HG02938 (cell line): ENCODE data around the gene KCNK3.
"Not testable (repeated sequence)": the region's sequence is repeated elsewhere in the genome, so short reads cannot be mapped to it uniquely, and the experiment has no call there.

Experiments
- ATAC-seq: cut with Tn5 transposase; IDR thresholded peaks from one replicate; pipeline ENCODE4 v1.9.1; 2021; ENCODE audit warnings: mild to moderate bottlenecking, moderate library complexity; ENCODE audit not compliant: unreplicated experiment

KCNK3 gene

DNA sequence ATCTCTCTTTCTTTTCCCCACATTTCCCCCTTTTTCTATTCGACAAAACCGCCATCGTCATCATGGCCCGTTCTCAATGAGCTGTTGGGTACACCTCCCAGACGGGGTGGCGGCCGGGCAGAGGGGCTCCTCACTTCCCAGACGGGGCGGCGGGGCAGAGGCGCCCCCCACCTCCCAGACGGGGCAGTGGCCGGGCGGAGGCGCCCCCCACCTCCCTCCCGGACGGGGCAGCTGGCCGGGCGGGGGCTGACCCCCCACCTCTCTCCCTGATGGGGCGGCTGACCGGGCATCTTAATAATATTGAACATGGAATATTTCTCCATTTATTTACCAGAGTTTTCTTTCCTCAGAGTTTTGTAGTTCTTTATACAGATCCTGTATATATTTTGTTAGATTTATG, 27.2 kb upstream of the KCNK3 start:
- ATAC-seq = not testable (repeated sequence)

DNA sequence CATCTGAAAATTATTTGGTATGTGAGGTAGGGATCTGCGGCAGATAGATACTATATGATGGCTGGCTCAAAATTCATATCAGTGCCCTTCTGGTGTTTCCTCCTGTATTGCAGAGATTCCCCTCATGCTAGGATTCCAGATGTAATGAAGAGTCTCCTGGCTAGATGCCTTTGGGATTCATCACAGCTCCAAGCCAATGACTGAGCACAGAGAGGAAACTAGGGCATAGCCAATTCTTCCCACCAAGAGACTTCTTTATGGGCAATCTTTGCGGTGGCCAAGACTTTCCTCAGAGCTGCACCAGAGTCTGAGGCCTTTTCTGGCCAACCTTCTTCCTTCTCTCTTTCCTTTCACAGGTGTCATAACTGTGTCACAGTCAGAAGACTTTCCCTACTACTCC, 25.9 kb upstream of the KCNK3 start:
- ATAC-seq = no peak

DNA sequence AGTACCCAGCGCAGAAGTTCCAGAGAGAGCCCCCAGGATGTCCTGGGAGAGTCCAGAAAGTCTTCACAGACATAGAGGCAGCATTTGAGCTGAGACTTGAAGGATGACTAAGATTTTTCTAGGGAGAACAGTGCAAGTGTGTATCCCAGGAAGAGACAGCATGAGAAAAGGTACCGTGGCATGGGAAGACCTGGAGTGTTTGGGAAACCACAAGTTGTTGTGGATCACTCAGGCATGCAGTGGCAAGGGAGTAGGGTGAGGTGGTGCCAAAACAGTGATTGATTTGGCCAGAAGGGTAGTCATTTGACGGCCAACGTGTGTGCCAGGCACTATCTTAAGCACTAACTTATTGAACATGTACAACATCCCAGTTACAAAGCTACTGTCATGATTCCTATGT, 24.5 kb upstream of the KCNK3 start:
- no peak for ATAC-seq

DNA sequence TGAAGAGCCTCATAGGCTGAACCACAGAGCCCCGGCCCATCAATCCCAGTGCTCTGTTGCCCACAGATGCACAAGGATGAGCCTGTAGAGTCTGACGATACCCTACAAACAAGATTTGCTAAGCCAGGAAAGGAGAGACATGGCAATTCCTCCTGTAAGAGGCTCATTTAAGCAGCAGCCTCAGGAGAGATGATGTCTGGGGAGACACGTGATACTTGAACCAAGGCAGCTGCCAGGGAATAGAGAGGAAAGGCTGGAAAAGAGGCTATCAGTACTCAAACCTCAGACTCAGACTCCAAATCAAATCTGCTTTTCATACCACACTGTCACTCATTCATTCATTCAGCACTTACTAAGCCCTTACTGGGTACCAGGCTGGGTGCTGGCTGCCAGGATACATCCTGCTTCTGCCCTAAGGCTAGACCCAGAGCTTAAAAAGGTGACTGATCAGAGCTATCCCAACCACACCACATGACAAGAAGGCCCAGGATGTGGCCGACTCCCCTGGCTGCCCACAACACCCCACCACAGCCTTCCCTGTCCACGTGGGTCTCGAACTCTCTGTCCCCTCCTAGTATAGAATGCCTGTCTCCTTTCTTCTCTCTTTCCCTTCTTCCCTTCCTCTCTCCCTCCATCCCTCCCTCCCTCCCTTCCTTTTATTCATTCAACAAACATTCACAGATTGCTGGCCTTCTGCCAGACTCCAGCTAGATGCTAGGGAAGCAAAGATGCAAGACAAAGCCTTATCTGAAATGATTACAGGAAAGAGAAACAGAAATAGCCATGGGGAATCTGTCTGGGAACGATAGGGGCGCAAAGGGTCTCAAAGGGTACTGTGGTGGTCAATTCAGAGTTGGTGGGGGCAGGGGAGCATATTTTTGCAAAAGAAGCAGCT, 23.4 kb upstream of the KCNK3 start:
- ATAC-seq = no peak

DNA sequence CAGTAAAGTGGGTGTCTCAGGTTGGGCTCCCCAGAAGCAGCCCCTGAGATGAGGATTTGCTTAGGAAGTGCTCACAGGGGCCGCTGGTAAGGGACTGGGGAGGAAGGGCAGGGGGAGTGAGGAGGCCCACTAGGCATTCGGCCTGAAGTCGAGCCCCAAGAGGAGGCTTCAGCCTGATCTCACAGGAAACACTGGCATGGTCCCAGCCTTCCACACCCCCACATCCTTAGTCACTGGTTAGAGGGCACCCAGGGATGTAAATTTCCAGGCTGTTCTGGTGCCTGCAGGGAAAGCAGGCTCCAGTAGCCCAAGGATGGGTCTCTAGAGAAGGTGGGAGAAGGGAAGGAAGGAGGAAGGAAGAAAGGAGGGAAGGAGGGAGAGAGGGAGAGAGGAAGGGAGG, 22.4 kb upstream of the KCNK3 start:
- no peak for ATAC-seq

DNA sequence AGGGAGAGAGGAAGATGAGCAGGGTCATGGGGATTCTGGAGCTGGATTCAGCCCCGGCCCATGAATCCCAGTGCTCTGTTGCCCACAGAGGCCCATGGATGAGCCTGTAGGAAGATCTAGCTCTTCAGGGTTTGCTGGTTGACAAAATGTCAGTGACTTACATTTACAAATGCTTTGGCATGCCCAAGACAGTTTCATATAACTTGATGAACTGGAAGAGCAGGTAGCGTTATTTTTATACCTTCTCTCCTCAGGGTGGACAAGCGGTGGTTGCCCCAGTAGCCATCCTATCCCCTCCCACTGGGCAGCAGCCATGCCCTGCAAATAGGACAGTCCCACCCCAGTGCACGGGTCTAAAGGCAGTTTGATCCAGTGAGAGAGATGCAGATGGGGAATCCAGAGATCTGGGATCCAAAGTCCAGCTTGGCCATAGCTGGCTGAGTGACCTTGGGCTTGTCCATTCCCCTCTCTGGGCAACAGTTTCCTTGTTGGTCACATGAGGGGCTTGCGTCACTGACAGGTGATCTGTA, 21.5 kb upstream of the KCNK3 start:
- no peak for ATAC-seq

DNA sequence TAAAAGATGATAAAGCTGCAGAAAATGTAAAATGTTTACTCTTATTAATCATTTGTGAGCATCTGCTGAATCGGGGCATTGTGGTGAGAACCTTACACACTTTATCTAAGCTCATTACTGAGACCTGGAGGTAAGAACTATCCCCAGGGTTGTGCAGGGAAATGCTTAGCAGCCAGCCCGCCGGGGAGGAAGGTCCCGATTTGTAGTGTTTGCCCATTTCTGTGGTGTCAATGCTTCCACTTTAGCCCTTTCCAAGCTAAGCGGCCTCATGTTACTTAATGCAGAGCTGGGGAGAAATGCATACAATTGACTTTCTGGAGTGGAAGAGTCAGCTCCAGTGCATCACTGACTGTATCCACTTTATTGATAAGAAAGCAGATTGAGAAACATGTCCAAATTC, 20.8 kb upstream of the KCNK3 start:
- ATAC-seq = no peak

DNA sequence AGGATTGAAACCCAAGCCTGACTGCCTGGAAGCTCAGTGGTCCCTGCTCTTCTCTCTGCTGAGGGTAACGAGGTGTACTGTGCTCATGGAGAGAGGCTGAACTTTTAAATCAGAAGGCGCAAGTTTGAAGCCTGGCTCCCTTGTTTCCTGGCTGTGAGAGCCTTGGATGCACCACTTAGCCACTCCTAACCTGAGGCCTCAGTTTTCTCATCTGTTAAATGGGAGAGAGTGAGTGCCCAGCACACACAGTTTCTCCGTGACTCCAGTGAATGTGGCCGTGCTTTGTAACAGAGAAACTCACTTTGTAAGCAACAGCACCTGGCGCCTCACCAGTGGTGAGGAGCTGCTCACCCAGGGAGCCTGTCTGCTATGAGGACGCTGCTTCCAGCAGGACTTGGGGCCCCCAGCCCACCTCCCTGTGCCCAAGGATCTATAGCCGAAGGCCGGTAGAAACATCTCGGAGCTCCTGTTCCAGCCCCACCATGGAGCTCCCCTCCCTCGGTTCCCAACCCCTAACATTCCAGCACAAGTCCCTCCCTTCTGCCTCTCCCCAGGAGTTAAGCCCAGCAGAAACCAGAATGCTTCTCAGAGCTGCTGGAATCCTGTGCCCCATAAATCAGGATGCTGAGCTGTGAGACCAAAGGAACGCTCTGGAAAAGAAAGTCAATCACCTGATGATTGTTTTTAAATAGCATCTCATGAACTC, 20.3 kb upstream of the KCNK3 start:
- ATAC-seq = no peak

DNA sequence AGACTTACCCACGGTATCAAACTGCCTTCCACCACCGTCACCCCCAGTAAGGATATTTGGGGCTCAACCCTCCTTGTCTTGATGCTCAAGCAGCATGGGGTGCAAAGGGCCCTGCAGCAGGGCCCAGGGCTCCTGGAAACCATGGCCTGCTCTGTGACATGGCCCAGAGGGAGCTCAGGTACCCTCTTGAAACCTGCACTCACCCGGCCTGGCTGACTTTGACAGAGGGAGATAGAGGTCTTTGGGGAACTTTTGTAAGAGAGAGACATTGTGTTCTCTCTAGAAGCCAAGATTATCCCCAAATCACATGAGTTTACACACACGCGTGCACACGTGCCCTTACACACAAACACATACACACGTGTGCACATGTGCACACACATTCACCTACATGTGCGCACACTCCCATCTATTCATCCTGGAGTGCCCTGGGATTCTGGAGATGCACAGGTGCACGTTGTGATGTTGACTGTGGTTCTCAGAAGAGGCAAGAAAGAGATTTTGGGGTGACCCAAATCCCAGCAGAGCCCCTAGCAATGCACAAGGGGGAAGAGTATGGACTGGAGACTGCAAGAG, 19.6 kb upstream of the KCNK3 start:
- no peak for ATAC-seq

DNA sequence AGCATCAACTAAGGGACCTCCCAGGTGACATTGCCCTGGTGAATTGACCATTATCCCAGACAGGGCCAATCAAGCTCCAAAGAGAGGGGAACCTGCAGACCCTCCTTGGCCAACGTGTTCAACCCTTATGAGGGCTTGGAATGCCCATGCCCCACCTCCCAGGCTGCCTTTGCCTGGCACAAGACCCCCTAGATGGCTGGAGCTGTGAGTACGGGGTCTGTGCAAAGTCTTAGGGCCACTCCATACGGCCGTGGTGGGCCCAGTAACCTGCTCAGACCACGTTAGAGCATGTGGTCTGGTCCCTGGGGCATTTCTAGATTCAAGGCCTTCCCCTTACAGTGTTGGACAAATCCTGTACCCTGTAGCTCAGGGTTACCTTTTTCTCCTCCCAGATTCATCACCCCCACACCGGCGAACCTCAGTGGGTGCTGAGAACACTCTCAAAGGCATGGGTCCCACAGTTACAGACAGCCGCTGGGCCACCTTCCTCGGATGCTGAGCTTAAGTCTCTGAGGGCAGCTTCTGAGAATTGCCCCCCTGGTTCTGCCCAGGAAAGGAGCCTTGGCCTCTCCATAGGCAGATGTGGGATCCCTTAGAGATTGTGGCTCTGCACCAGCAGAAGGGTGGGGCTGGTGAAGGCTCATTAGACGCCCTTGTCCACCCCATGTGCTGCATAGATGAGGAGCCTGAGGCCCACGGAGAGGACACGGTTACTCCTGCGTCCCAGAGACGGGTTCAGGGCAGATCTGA, 18.3 kb upstream of the KCNK3 start:
- ATAC-seq = no peak

DNA sequence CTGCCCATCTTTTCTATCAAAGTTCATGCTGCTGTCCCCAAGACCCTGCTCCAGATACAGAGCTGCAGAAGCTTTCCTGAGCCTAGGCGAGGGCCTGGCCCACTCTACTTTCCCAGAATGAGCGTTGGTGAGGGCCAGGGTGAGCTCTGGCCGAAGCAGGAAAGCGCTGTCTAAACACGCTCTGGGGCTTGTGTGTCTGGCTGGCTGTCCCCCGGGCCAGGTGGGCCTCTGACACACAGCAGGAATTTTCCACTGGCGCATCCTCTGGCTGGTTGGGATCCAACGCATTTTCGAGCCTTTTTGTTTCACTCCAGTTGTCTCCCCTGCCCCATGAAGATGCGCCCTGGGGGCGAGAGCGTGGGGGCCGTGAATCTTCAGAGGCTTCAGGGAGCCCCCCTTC, 17.8 kb upstream of the KCNK3 start:
- ATAC-seq = no peak

DNA sequence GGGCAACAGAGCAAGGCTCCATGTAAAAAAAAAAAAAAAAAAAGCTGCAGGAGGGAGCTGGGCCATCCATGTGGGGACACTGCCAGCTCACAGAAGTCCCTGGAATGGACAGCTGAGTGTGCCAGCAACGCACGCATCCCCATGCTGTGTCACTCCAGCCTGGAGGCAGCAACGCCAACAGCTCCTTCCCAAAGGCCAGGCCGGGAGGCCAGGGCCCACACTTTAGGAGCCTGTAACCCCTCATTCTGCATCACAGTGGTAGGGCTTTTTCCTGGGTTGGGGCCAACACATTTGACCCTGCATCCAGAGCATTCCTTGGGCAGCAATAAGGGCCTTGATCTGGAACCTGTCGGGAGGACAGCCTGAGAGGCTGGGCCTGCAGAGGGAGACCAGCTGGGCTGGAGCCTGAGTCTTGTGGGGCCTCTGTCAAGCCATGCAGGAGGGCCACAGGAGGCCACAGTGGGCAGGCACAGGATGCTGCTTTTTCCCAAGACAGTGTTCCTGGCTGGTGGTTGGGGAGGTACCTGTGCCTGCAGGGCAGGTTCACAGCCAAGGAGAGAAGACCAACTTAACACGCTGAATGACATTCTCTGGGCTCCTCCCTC, 16.8 kb upstream of the KCNK3 start:
- ATAC-seq = no peak

DNA sequence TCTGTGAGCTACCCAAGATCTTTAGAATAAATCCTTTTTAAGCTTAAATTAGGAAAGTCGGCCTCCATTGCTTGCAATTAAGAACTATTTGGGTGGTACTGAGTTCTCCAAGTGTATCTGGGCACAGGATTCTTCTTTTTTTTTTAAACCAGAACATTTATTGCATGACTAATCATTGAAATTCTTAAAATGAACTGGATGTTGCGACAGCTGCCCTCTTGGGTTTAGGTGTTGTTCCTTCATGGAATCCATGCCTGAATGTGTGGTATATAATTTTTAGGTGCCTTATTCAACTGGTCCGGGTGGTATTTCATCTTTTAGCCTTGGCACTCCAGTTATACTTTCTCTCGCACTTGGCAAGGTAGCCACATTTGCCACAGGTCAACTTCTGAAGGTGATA, 14.5 kb upstream of the KCNK3 start:
- no peak for ATAC-seq

DNA sequence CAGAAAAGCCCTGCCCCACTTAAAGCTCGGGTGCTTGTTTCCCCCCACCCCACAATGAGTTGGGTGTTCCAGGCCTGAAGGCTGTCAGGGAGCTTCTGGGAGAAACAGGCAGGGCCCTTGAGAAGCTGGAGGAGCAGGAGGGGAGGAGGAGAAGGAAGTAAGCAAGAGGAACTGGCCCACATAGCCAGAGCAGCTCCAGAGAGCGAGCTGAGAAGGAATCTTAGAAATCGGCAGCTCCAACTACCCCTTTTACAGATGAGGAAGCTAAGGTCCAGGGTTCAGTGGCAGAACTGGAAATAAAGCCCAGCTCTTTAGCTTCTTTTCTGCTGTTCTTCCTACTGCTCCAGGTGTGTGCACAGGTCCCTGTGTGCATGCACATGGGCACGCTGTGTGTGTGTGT, 12.7 kb upstream of the KCNK3 start:
- ATAC-seq = no peak

DNA sequence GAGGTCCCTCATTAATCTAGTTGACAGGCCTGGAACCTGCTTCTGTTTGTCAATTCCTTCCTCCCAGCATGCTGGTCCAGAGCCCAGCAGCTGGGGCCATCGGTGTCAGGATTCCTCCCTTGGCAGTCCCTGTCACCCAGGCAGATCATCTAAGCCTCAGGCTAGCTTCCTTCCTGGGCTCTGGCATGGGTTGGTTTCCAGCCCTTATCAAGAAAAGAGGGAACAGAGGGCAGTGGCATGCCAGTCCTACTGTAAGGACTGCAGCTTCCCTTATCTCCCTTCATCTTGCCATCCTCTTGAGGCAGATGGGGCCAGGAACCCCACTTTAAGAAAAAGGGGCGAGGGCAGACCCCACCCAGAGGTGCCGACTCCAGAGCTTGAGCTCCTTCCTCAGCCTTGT, 10.9 kb upstream of the KCNK3 start:
- ATAC-seq = no peak

DNA sequence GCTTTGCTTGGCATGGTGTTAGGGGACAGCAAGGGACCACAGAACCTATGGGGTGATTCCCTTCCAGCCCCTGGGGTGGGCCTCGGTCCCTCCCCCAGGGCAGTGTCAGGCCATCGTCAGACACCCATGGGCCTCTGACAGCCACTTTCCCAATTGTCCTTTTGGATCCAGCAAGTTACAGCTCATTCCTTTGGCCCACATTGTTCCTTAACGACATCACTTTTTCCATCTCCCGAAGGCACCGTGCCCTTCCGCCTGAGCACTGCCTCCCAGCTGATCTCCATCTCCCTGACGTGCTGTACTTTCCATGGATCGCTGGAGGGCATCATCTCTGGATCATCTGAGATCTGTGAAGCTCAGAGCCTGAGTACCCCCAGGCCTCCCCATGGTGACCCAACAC, 10.4 kb upstream of the KCNK3 start:
- no peak for ATAC-seq

DNA sequence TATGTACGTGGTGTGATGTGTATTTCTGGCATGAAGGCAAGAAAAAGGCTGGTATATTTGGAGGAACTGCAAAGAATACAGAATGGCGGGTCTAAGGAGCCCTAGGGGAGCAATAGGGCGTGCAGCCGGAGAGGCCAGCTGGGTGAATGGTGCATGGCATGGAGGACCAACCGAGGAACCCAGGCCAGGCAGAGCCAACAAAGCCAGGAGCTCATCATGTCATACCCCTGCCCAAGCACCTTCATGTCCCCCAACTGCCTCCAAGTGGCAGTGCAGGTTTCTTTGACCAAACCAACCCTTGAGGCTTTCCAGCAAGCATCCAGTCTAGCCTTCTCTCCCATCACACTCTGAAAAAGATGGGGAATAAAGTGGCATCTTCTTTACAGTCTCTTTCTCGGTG, 8.9 kb upstream of the KCNK3 start:
- ATAC-seq = no peak

DNA sequence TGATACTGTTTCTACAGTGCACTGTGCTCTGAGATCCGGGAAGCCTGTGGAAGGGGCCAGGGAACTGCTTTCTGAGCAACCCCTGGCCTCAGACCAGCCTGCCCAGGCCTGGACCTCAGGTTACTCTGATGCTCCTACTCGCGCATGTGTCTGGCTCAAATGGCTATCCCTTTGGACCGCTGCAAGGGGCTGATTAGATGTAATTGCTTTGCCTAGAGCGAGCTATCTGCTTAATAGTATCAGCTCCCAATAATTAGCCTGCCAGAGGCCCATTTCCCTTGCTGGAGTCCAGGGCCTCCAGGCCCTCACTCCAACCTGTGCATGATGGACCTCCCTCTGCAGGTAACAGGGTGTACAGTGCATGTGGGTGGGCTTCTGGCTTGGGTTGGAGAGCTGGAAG, 7.2 kb upstream of the KCNK3 start:
- no peak for ATAC-seq

DNA sequence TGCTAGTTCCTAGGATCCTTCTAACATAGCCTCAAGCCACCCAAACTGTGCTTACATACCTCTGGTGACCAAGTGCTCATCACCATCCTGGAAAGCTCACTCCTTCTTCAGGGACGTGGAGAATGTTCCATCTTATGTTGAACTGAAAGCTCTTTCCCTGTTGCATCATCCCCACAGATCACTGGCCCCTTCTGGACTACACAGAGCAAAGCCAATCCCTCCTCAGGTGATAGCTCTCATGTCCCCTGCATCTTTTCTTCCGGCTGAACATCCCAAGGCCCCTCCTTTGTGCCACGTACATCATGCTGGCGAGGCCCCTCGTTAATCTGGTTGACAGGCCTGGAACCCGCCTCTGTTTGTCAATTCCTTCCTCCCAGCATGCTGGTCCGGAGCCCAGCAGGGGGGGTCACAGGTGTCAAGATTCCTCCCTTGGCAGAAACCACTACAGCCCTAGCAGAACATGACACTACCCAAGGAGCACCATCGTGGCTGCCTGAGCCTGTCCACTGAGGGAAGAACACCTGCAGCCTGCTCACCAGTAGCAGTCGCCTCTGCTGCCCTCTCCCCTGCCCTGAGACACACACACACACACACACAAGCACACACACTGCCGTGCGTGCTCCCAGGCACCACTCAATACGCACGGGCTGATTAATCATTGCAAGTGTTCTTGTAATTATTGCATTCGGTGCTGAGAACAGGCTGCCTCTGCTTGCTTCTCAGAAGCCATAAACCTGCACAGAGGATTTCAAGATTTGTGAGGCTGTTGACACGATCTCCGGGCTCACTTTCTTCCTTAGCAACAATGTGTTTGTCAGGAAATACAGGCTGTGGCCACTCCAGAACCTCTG, 6.3 kb upstream of the KCNK3 start:
- ATAC-seq = no peak

DNA sequence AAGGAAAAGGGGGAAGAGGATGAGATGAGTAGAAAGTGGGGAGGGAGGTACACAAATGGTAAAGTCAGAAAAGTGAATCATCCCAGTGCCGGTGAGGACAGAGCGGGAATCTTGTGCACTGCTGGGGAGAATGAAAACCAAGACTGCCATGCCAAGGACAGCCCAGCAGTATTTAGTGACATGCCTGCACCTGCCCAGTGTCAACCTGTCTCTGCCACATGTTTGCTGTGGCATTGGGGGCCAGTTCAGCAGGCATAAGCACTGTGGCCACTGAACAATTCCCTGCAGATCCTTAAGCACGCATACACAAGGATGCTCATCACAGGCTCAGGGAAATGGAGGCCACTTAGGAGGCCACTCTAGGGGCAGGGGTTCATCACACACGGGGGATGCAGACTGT, 5.2 kb upstream of the KCNK3 start:
- no peak for ATAC-seq
